Panc1 (cell line): ENCODE measurements around the gene ANKRD60. TPM values are rescaled to one million over a fixed set of nuclear protein-coding genes. Genes with fewer than 3 reads are reported as not detected.

ENCODE experiments used
- ATAC-seq: fragments of 200-7000 bp; cut with Tn5 transposase; 2 replicates; pipeline ENCODE4 v1.9.1; 2020; ENCODE audit warnings: mild to moderate bottlenecking, moderate library complexity
- BruUV-seq: library from RNA; stranded (reverse); fragments of 400-500 nt; replicated peaks from 2 replicates; lab custom pipeline; 2021; lab: Mats Ljungman, UMichigan
- CTCF ChIA-PET: fragments of 300-600 bp; sonication (Branson Sonifier 250); formaldehyde crosslinking; loops from one replicate; lab custom pipeline; 2022; ENCODE audit warnings: antibody characterized with exemption; lab: Charles Lee
- POLR2A ChIA-PET: fragments of 300-600 bp; sonication (Branson Sonifier 250); formaldehyde crosslinking; loops from one replicate; lab custom pipeline; 2022; ENCODE audit warnings: antibody characterized with exemption; lab: Charles Lee
- DNase-seq: peaks from one replicate; pipeline ENCODE4 v3.0.0-alpha.2; 2010; ENCODE audit warnings: low read depth, low spot score
- H3K27ac ChIP-seq: 2 replicates; pipeline ENCODE4 v1.5.1; 2011; ENCODE audit warnings: mild to moderate bottlenecking, low read length, inconsistent platforms
- H3K27me3 ChIP-seq: fragments of 200-500 bp; sonication (Bioruptor generic); 2 replicates; pipeline ENCODE4 v1.6.0; 2014; ENCODE audit warnings: low read length, inconsistent platforms; ENCODE audit not compliant: control insufficient read depth, insufficient read depth
- H3K36me3 ChIP-seq: fragments of 200-500 bp; sonication (Bioruptor generic); 2 replicates; pipeline ENCODE4 v1.5.1; 2014; ENCODE audit warnings: inconsistent platforms, mild to moderate bottlenecking, low read length, moderate library complexity; ENCODE audit not compliant: control insufficient read depth, insufficient read depth
- H3K4me1 ChIP-seq: 2 replicates; pipeline ENCODE4 v1.5.1; 2011; ENCODE audit warnings: inconsistent platforms, mild to moderate bottlenecking, low read length, moderate library complexity; ENCODE audit not compliant: control insufficient read depth, insufficient read depth
- H3K4me3 ChIP-seq, 2 experiments: 2 replicates each; pipeline ENCODE4 v1.5.1; 2011 to 2012; ENCODE audit warnings: low read depth in 2 of 2, low read length in 2 of 2, mild to moderate bottlenecking in 2 of 2, inconsistent platforms in 1 of 2, moderate library complexity in 1 of 2
- H3K9me3 ChIP-seq: fragments of 200-500 bp; sonication (Bioruptor generic); 2 replicates; pipeline ENCODE4 v1.5.1; 2014; ENCODE audit warnings: low read depth, mild to moderate bottlenecking, inconsistent platforms, low read length, moderate library complexity; ENCODE audit not compliant: control insufficient read depth, insufficient read depth
- CTCF ChIP-seq: fragments of 450-650 bp; IDR thresholded peaks from 2 replicates; pipeline ENCODE4 v1.5.1; 2017; ENCODE audit warnings: mild to moderate bottlenecking
- POLR2AphosphoS5 ChIP-seq: IDR thresholded peaks from 2 replicates; pipeline ENCODE4 v1.6.1; 2012; ENCODE audit warnings: mild to moderate bottlenecking, low read depth, low read length, moderate library complexity
- REST ChIP-seq, 2 experiments: IDR thresholded peaks; 2 replicates each; pipeline ENCODE4 v1.6.1; 2011 to 2012; ENCODE audit warnings: low read depth in 2 of 2, control low read depth in 1 of 2, low read length in 1 of 2, mild to moderate bottlenecking in 1 of 2, moderate library complexity in 1 of 2; ENCODE audit not compliant: insufficient read depth in 1 of 2
- SIN3A ChIP-seq: IDR thresholded peaks from 2 replicates; pipeline ENCODE4 v1.6.1; 2012; ENCODE audit warnings: low read depth, mild to moderate bottlenecking, low read length, moderate library complexity, borderline replicate concordance; ENCODE audit not compliant: insufficient read depth
- TCF7L2 ChIP-seq: IDR thresholded peaks from 2 replicates; pipeline ENCODE4 v1.6.1; 2011; ENCODE audit warnings: mild to moderate bottlenecking, low read depth, low read length, inconsistent platforms
- in situ Hi-C: cut with HindIII; loops from 2 replicates; pipeline ENCODE4 v1.10.0; 2016; ENCODE audit warnings: low sequenced_read_pairs, low pct_unique_long_range_greater_than_20kb
- intact Hi-C: fragments of 100-400 bp; cut with micrococcal nuclease; formaldehyde crosslinking; loops from one replicate; pipeline ENCODE4 v1.10.0; 2022; ENCODE audit not compliant: unreplicated experiment
- total RNA-seq: library from RNA; stranded (reverse); gene quantifications from one replicate; pipeline ENCODE4 v1.2.1, GENCODE V29; 2021; ENCODE audit not compliant: unreplicated experiment

Gene ANKRD60
- total RNA-seq, 1 experiment from 2014 or later = not detected

GRCh38 chr20:58171796-58172425, 56.5 kb downstream of the ANKRD60 start:
- Histone ChIP-seq H3K9me3 (no peaks in the 10 kb centered on the region), H3K4me3 (no peak overlapping the region), H3K27ac (no peak overlapping the region), H3K4me1 (no peaks in the 10 kb centered on the region), H3K27me3 (no peaks in the 10 kb centered on the region), H3K36me3 (no peaks in the 10 kb centered on the region)
- TF ChIP-seq REST (IDR thresholded peaks at IDR 0.05; ENCODE audit: insufficient read depth in 1 of 2, low read depth in 2 of 2, low read length in 1 of 2) = no peak
- BruUV-seq = no TSS peak
- in situ Hi-C loops = no loop called here
- intact Hi-C loops = no loop called here
- ATAC-seq (no peak), DNase-seq (no peak)
- ChIA-PET CTCF (no interaction called here), POLR2A (no interaction called here)

GRCh38 chr20:58169450-58169849, 59.0 kb downstream of the ANKRD60 start:
- H3K27me3 ChIP-seq = no peaks in the 10 kb centered on the region
- no peaks in the 10 kb centered on the region for H3K36me3 ChIP-seq
- no peak overlapping the region for H3K27ac ChIP-seq
- ATAC-seq (no peak), DNase-seq (no peak)
- no peak for TF ChIP-seq TCF7L2
- TF ChIP-seq SIN3A = no peak
- TF ChIP-seq CTCF = no peak
- no peak for TF ChIP-seq POLR2AphosphoS5
- TF ChIP-seq REST (IDR thresholded peaks at IDR 0.05; ENCODE audit: insufficient read depth in 1 of 2, low read depth in 2 of 2, low read length in 1 of 2) = no peak
- POLR2A ChIA-PET = no interaction called here
- intact Hi-C loops (no loop called here), in situ Hi-C loops (no loop called here)
- H3K9me3 ChIP-seq = no peaks in the 10 kb centered on the region
- no TSS peak for BruUV-seq
- H3K4me1 ChIP-seq = no peaks in the 10 kb centered on the region
- no peak overlapping the region for H3K4me3 ChIP-seq
- CTCF ChIA-PET = no interaction called here
